IMR-90 (cell line): ENCODE results near the gene ASCL5. TPM values are rescaled to one million over a fixed set of nuclear protein-coding genes. Genes with fewer than 3 reads are reported as not detected.

Experiments
- ATAC-seq: fragments of 200-7000 bp; cut with Tn5 transposase; 2 replicates; pipeline ENCODE4 v1.9.1; 2020; ENCODE audit warnings: low read depth, mild to moderate bottlenecking, moderate library complexity
- BruUV-seq: library from RNA; stranded (reverse); fragments of 400-500 nt; replicated peaks from 2 replicates; lab custom pipeline; 2021; lab: Mats Ljungman, UMichigan
- CTCF ChIA-PET: fragments of 300-600 bp; formaldehyde crosslinking; extraction: SDS; loops from one replicate; lab custom pipeline; 2021; ENCODE audit warnings: antibody characterized with exemption; lab: Yijun Ruan, JAX
- POLR2A ChIA-PET: fragments of 300-600 bp; sonication (Branson Sonifier 250); formaldehyde crosslinking; loops from one replicate; lab custom pipeline; 2022; ENCODE audit warnings: antibody characterized with exemption; ENCODE audit not compliant: unreplicated experiment; lab: Charles Lee
- DNase-seq: peaks from one replicate; pipeline ENCODE4 v3.0.0; 2013
- H2AFZ ChIP-seq: replicated peaks from 2 replicates; pipeline ENCODE3; 2013; ENCODE audit warnings: low read length, mild to moderate bottlenecking; ENCODE audit not compliant: poor library complexity
- H2AK5ac ChIP-seq: 2 replicates; pipeline ENCODE4 v1.6.1; 2013; ENCODE audit warnings: low read depth, low read length, inconsistent platforms
- H2AK9ac ChIP-seq: replicated peaks from 2 replicates; pipeline ENCODE3; 2013; ENCODE audit warnings: mild to moderate bottlenecking, low read depth, low read length, moderate library complexity; ENCODE audit not compliant: poor library complexity
- H2BK120ac ChIP-seq: 2 replicates; pipeline ENCODE4 v1.6.1; 2013; ENCODE audit warnings: low read depth, low read length, inconsistent platforms
- H2BK15ac ChIP-seq: 3 replicates; pipeline ENCODE4 v1.6.1; 2013; ENCODE audit warnings: low read depth, low read length, inconsistent platforms
- H2BK20ac ChIP-seq: 2 replicates; pipeline ENCODE4 v1.6.1; 2013; ENCODE audit warnings: low read depth, mild to moderate bottlenecking, inconsistent platforms, low read length, moderate library complexity
- H2BK5ac ChIP-seq: 2 replicates; pipeline ENCODE4 v1.6.1; 2013; ENCODE audit warnings: mild to moderate bottlenecking, low read depth, low read length, inconsistent platforms; ENCODE audit not compliant: poor library complexity, severe bottlenecking
- H3K14ac ChIP-seq: replicated peaks from 2 replicates; pipeline ENCODE4 v1.6.1; 2013; ENCODE audit warnings: low read depth, low read length, inconsistent platforms
- H3K18ac ChIP-seq: 2 replicates; pipeline ENCODE4 v1.6.1; 2013; ENCODE audit warnings: low read depth, low read length, control low read depth
- H3K23ac ChIP-seq: 2 replicates; pipeline ENCODE4 v1.6.1; 2013; ENCODE audit warnings: low read depth, low read length, inconsistent platforms
- H3K27ac ChIP-seq: 2 replicates; pipeline ENCODE4 v1.5.1; 2013; ENCODE audit warnings: mild to moderate bottlenecking, control low read depth, low read length; ENCODE audit not compliant: insufficient read depth
- H3K27me3 ChIP-seq: 2 replicates; pipeline ENCODE4 v1.6.1; 2013; ENCODE audit warnings: low read length; ENCODE audit not compliant: control insufficient read depth, insufficient read depth
- H3K36me3 ChIP-seq: 2 replicates; pipeline ENCODE4 v1.6.1; 2013; ENCODE audit warnings: low read length, mixed read lengths; ENCODE audit not compliant: control insufficient read depth, insufficient read depth
- H3K4ac ChIP-seq: 2 replicates; pipeline ENCODE4 v1.6.1; 2013; ENCODE audit warnings: low read depth, low read length, inconsistent platforms
- H3K4me1 ChIP-seq: 2 replicates; pipeline ENCODE4 v1.6.1; 2013; ENCODE audit warnings: low read length, mixed read lengths; ENCODE audit not compliant: control insufficient read depth, insufficient read depth
- H3K4me2 ChIP-seq: 2 replicates; pipeline ENCODE4 v1.6.1; 2013; ENCODE audit warnings: low read depth, mild to moderate bottlenecking, control low read depth, low read length, moderate library complexity
- H3K4me3 ChIP-seq: 2 replicates; pipeline ENCODE4 v1.5.1; 2013; ENCODE audit warnings: low read depth, mild to moderate bottlenecking, control low read depth, low read length, moderate library complexity; ENCODE audit not compliant: insufficient read depth
- H3K56ac ChIP-seq: 2 replicates; pipeline ENCODE4 v1.6.1; 2013; ENCODE audit warnings: low read length, inconsistent platforms; ENCODE audit not compliant: insufficient read depth; ENCODE audit errors: extremely low read depth
- H3K79me1 ChIP-seq, 2 experiments: 2 replicates each; pipeline ENCODE4 v1.6.1; 2013; ENCODE audit warnings: low read length in 2 of 2, inconsistent platforms in 1 of 2, low read depth in 1 of 2
- H3K9ac ChIP-seq: 2 replicates; pipeline ENCODE4 v1.6.1; 2013; ENCODE audit warnings: low read depth, low read length, control low read depth
- H3K9me1 ChIP-seq: 2 replicates; pipeline ENCODE4 v1.6.1; 2013; ENCODE audit warnings: low read length, inconsistent platforms; ENCODE audit not compliant: insufficient read depth
- H3K9me3 ChIP-seq: 2 replicates; pipeline ENCODE4 v1.6.1; 2013; ENCODE audit warnings: low read length; ENCODE audit not compliant: control insufficient read depth, insufficient read depth
- H4K20me1 ChIP-seq: 2 replicates; pipeline ENCODE4 v1.6.1; 2013; ENCODE audit warnings: low read length, inconsistent platforms; ENCODE audit not compliant: insufficient read depth
- H4K5ac ChIP-seq: 2 replicates; pipeline ENCODE4 v1.6.1; 2013; ENCODE audit warnings: mild to moderate bottlenecking, low read depth, low read length, control low read depth
- H4K8ac ChIP-seq, 2 experiments: 2 replicates each; pipeline ENCODE4 v1.6.1; 2013; ENCODE audit warnings: low read depth in 2 of 2, low read length in 2 of 2, control low read depth in 1 of 2, inconsistent platforms in 1 of 2
- H4K91ac ChIP-seq: 2 replicates; pipeline ENCODE4 v1.6.1; 2013; ENCODE audit warnings: low read depth, low read length, inconsistent platforms; ENCODE audit not compliant: insufficient read depth
- BHLHE40 ChIP-seq: fragments of 150-350 bp; IDR thresholded peaks from 2 replicates; pipeline ENCODE4 v1.6.1; 2016; ENCODE audit warnings: mild to moderate bottlenecking, low read depth, low read length
- CEBPB ChIP-seq: IDR thresholded peaks from 2 replicates; pipeline ENCODE4 v1.6.1; 2012; ENCODE audit warnings: low read depth, low read length, improper control_type of control experiment
- CHD1 ChIP-seq: IDR thresholded peaks from 2 replicates; pipeline ENCODE4 v1.6.1; 2012; ENCODE audit warnings: low read depth, low read length, improper control_type of control experiment
- ELK1 ChIP-seq: fragments of 150-350 bp; IDR thresholded peaks from 2 replicates; pipeline ENCODE4 v1.6.1; 2016; ENCODE audit warnings: low read depth, mild to moderate bottlenecking, low read length, moderate library complexity, borderline replicate concordance
- FOS ChIP-seq: fragments of 150-350 bp; IDR thresholded peaks from 2 replicates; pipeline ENCODE4 v1.6.1; 2016; ENCODE audit warnings: low read depth, low read length
- MAFK ChIP-seq: IDR thresholded peaks from 2 replicates; pipeline ENCODE4 v1.6.1; 2012; ENCODE audit warnings: low read depth, low read length, improper control_type of control experiment
- MAZ ChIP-seq: IDR thresholded peaks from 2 replicates; pipeline ENCODE4 v1.6.1; 2012; ENCODE audit warnings: low read depth, mild to moderate bottlenecking, low read length, improper control_type of control experiment, moderate library complexity, borderline replicate concordance
- MXI1 ChIP-seq: IDR thresholded peaks from 2 replicates; pipeline ENCODE4 v1.6.1; 2012; ENCODE audit warnings: low read depth, mild to moderate bottlenecking, low read length, moderate library complexity, borderline replicate concordance
- NFE2L2 ChIP-seq: fragments of 150-350 bp; IDR thresholded peaks from 2 replicates; pipeline ENCODE4 v1.6.1; 2016; ENCODE audit warnings: low read depth, mild to moderate bottlenecking, low read length
- POLR2A ChIP-seq: IDR thresholded peaks from 2 replicates; pipeline ENCODE4 v1.6.1; 2012; ENCODE audit warnings: mild to moderate bottlenecking, low read depth, low read length
- RAD21 ChIP-seq: IDR thresholded peaks from 2 replicates; pipeline ENCODE4 v1.6.1; 2012; ENCODE audit warnings: low read length, improper control_type of control experiment
- RCOR1 ChIP-seq: IDR thresholded peaks from 2 replicates; pipeline ENCODE4 v1.6.1; 2012; ENCODE audit warnings: mild to moderate bottlenecking, low read length, improper control_type of control experiment; ENCODE audit not compliant: insufficient replicate concordance
- RFX5 ChIP-seq: IDR thresholded peaks from 2 replicates; pipeline ENCODE4 v1.8.0; 2012; ENCODE audit warnings: low read depth, mild to moderate bottlenecking, low read length, moderate library complexity
- SMC3 ChIP-seq: fragments of 150-350 bp; IDR thresholded peaks from 2 replicates; pipeline ENCODE4 v1.6.1; 2016; ENCODE audit warnings: low read depth, mild to moderate bottlenecking, antibody characterized with exemption, low read length, moderate library complexity
- USF2 ChIP-seq: fragments of 150-350 bp; IDR thresholded peaks from 2 replicates; pipeline ENCODE4 v1.6.1; 2017; ENCODE audit warnings: mild to moderate bottlenecking, antibody characterized with exemption, low read length, low read depth
- WGBS, 2 experiments: methylation state at CpG; one replicate each; pipeline versions ENCODE4 v1.1.5 to v1.1.7; 2013; ENCODE audit warnings: missing lambda C conversion rate in 2 of 2; ENCODE audit not compliant: insufficient read length in 1 of 2; ENCODE audit errors: extremely low coverage in 2 of 2; 5-methylcytosine and 5-hydroxymethylcytosine counted together
- dilution Hi-C: fragments of 300-500 bp; cut with HindIII; formaldehyde crosslinking; loops from one replicate; pipeline ENCODE4 v1.14.3; 2018; ENCODE audit warnings: low sequenced_read_pairs; ENCODE audit not compliant: unreplicated experiment
- in situ Hi-C: fragments of 300-500 bp; cut with MboI; formaldehyde crosslinking; loops from 3 replicates; pipeline ENCODE4 v1.14.3; 2019; ENCODE audit warnings: low sequenced_read_pairs, inconsistent platforms, mixed read lengths
- intact Hi-C: fragments of 100-400 bp; cut with micrococcal nuclease; formaldehyde crosslinking; loops from 2 replicates; pipeline ENCODE4 v1.10.0; 2022
- polyA plus RNA-seq, 3 experiments: library from polyadenylated mRNA; depleted of rRNA; stranded (reverse); fragments of >200 nt; gene quantifications; 2 replicates each; pipeline ENCODE4 v1.2.3, GENCODE V29; 2012; ENCODE audit warnings: low replicate concordance in 1 of 3
- total RNA-seq: library from RNA; depleted of rRNA; stranded (reverse); fragments of >200 nt; gene quantifications from 2 replicates; pipeline ENCODE4 v1.2.3, GENCODE V29; 2012
- TF ChIP-seq, protein P1 (sequence below): conservative IDR thresholded peaks from 2 replicates; pipeline ENCODE4 v1.5.1; 2012; ENCODE audit warnings: mild to moderate bottlenecking, low read depth, low read length, improper control_type of control experiment

Gene ASCL5
- total and polyA plus RNA-seq, 2 of the 4 experiments (the other 2 are of a cell fraction) = not detected

DNA sequence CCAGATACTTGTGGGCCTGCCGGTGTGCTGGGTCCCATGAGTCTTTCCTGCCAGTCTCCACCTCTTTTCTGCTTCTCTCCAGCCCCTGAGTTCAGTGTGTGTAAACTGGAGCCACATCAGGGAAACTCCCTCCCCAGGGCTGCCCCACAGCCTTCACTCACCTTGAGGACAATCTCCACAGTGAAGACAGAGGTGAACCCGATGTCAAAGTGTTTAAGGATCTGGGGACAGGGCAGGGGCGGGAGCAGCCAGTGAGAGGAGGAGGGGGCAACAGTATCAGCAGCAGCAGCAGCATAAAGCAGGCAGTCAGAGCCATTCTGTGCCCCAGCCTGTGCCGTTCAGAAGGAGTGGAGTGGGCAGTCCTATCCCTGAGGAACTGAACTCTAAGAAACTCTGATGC lies 58.0 kb downstream of the ASCL5 start:
- H3K4ac ChIP-seq = no peak overlapping the region
- TF ChIP-seq RAD21 (no peak), MXI1 (no peak), FOS (no peak), CHD1 (no peak), BHLHE40 (no peak), RFX5 (no peak), MAFK (no peak), MAZ (no peak), POLR2A (no peak), RCOR1 (no peak), NFE2L2 (no peak), USF2 (no peak), SMC3 (no peak), CEBPB (no peak), ELK1 (no peak)
- TF ChIP-seq, protein P1, sequence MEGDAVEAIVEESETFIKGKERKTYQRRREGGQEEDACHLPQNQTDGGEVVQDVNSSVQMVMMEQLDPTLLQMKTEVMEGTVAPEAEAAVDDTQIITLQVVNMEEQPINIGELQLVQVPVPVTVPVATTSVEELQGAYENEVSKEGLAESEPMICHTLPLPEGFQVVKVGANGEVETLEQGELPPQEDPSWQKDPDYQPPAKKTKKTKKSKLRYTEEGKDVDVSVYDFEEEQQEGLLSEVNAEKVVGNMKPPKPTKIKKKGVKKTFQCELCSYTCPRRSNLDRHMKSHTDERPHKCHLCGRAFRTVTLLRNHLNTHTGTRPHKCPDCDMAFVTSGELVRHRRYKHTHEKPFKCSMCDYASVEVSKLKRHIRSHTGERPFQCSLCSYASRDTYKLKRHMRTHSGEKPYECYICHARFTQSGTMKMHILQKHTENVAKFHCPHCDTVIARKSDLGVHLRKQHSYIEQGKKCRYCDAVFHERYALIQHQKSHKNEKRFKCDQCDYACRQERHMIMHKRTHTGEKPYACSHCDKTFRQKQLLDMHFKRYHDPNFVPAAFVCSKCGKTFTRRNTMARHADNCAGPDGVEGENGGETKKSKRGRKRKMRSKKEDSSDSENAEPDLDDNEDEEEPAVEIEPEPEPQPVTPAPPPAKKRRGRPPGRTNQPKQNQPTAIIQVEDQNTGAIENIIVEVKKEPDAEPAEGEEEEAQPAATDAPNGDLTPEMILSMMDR = no peak
- in situ Hi-C loops = no loop called here
- no peak overlapping the region for H2BK120ac ChIP-seq
- H4K5ac ChIP-seq = no peak overlapping the region
- H3K27ac ChIP-seq = no peak overlapping the region
- no peak overlapping the region for H2BK5ac ChIP-seq
- dilution Hi-C loops = no loop called here
- ChIA-PET CTCF (no interaction called here), POLR2A (no interaction called here)
- no peaks in the 10 kb centered on the region for H3K9me1 ChIP-seq
- WGBS, 2 experiments = 0% methylated on average over 1 of the region's 4 CpGs; no CpG with 5 or more reads in 1 of the 2 experiments
- H2AFZ ChIP-seq = no peak overlapping the region
- no peak overlapping the region for H3K18ac ChIP-seq
- H3K14ac ChIP-seq = no peak overlapping the region
- no peak overlapping the region for H3K56ac ChIP-seq
- no peak overlapping the region for H2BK15ac ChIP-seq
- no peak overlapping the region for H3K4me2 ChIP-seq
- DNase-seq (no peak), ATAC-seq (no peak)
- H3K27me3 ChIP-seq = peaks cover 77% of the 10 kb centered on the region
- no peak overlapping the region for H3K4me3 ChIP-seq
- H2AK5ac ChIP-seq = no peak overlapping the region
- no peaks in the 10 kb centered on the region for H3K9me3 ChIP-seq
- H3K79me1 ChIP-seq = no peaks in the 10 kb centered on the region
- no peak overlapping the region for H3K9ac ChIP-seq
- H4K91ac ChIP-seq = no peak overlapping the region
- no peaks in the 10 kb centered on the region for H3K4me1 ChIP-seq
- intact Hi-C loops = no loop called here
- H2BK20ac ChIP-seq = no peak overlapping the region
- H3K36me3 ChIP-seq = no peaks in the 10 kb centered on the region
- BruUV-seq = no TSS peak
- no peak overlapping the region for H3K23ac ChIP-seq
- H4K20me1 ChIP-seq = no peaks in the 10 kb centered on the region
- no peak overlapping the region for H4K8ac ChIP-seq
- H2AK9ac ChIP-seq = no peak overlapping the region
